Limb (tissue), 2 donors: ENCODE data around the gene L3MBTL1.

ENCODE experiments used
- DNase-seq, 2 donors: peaks; one replicate each; pipeline ENCODE4 v3.0.0-alpha.2; 2016; ENCODE audit errors: extremely low spot score in 2 of 2

L3MBTL1 gene

DNA sequence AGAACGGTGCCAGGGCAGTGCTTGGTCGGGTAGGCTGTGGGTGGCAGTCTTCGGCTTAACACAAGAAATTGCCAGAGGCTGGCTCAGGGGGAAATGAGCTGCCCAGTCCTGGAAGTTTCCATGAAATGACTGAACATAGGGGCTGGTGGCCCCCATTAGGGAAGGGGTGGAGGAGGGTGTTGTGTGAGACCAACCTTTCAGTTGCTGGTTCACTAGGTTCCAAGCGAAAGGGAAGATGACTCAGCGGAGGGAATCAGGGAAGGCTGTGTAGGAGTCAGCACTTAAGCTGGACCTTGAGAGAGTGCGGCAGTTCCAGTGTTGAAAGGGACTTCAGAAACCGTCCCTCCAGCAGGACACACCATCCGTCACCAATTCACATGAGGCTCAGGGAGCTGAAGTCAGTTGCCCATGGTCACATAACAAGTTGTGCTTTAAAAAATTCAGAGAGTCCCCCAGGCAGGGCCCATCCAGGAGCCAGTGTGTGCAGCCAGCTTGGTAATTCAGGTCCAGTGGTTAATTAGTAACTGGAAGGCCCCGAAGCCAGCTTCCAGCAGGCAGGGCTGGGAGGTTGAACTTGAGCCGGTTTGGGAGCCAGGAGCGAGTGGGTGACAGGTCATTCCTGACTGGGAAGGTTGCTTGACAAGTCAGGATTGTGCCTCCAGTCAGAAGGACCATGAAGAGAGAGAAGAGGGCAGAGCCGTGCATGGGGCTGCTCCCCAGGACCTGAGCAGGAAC lies 51.1 kb downstream of the L3MBTL1 start, which contains the start of gene SGK2:
Gene SGK2, plus strand, starts transcription at position 616 of the 735 bp plus-strand sequence. CDS start 7,469 bp downstream, outside the sequence.
- no peak for DNase-seq

GRCh38 chr20:43559147-43559987 lies 51.9 kb downstream of the L3MBTL1 start:
- DNase-seq: no peak

GRCh38 chr20:43560974-43561373 lies 53.5 kb downstream of the L3MBTL1 start:
- DNase-seq: no peak

DNA sequence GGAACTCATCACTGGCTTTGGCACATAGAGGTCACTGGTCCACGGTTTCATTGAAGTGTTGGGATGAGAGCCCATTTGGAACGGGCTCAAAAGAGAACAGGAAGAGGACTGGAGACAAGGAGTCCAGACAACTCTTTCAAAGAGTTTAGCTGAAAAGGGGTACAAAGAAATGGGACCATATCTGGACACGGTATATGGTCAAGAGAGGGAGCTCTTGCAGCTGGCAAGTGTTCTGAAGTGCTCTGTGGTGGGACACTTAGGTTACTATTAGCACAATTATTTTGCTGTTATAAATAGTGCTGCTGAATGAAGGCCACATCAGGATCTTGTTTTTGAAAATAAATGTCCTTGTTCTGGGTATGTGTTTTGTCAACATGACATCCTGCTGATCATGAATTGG lies 55.9 kb downstream of the L3MBTL1 start:
- DNase-seq: no peak

DNA sequence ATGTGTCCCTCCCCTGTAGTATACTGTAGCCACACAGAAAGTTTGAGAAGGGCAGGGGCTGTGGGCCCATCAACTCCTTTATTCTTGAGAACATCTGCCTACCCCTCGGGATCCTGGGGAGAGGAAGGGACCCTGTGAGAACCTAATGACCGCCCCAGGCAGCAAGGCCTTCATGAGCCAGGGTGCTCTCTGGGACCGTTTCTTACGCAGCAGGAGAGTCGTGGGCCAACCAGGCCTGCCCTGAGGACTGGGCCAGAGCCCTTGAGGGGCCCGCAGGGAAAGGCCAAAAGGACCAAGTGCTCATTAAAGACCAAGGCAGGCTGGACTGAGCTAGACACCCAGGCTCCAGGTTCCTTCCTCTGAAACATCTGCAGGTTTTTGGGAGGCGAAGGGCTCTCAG lies 56.5 kb downstream of the L3MBTL1 start:
- no peak for DNase-seq

DNA sequence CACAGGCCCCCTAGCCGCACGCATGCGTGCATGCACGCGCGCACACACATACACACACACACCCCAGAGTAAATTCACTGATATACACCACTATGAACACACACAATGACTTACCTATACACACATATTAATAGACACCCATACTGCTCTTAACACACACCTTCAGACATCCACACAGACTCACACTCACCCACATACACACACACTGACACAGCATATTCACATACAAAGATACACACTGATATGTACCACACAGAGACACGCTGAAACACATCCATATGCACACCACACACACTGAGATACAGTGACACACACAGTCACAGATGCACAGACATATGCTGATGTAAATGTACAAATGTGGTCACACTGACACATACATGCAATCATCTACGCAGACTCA lies 57.0 kb downstream of the L3MBTL1 start:
- DNase-seq: no peak

GRCh38 chr20:43564993-43565757 lies 57.7 kb downstream of the L3MBTL1 start:
- DNase-seq: no peak

- DNase-seq: no peak
Measured at GRCh38 chr20:43565758-43566104, 58.2 kb downstream of the L3MBTL1 start.

GRCh38 chr20:43567477-43567876 lies 60.0 kb downstream of the L3MBTL1 start:
- DNase-seq: no peak

DNA sequence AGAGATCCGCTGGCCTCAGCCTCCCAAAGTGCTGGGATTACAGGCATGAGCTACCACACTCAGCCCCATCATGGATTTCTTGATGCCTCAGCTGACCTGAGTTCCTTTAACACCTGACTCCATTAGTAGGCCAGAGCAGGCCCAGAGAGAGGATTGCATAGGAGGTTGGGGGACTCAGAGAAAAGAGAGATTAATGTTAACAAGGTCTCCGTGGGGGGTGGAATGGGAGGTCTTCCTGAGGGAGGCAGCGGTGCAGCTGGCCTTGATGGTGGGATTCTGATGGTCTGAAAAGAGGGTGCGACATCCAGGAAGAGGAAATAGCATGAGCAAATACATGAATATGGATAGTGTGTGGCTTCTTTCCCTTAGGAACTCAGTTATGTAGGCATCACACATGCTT lies 61.2 kb downstream of the L3MBTL1 start:
- no peak for DNase-seq

- no peak for DNase-seq
Measured at GRCh38 chr20:43569282-43569681, 61.8 kb downstream of the L3MBTL1 start.

GRCh38 chr20:43570496-43570895 lies 63.0 kb downstream of the L3MBTL1 start:
- DNase-seq: no peak

- DNase-seq: no peak
Measured at GRCh38 chr20:43571310-43571709, 63.8 kb downstream of the L3MBTL1 start.

DNA sequence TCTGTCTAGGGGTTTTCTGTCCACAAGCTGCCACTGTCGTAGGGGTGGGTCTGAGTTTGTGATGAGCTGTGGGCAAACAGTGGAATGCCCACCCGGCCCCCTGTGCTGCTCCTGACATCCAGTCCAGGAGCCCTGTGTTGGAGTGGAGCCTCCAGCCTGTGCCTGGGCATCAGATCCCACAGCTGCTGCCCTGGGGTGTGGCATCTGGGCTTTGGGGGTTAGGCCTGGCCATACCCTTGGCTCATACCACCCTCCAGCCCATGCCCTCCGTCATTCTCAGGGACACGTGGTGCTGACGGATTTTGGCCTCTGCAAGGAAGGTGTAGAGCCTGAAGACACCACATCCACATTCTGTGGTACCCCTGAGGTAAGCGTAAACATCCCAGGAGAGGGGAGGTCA lies 64.3 kb downstream of the L3MBTL1 start:
- no peak for DNase-seq

DNA sequence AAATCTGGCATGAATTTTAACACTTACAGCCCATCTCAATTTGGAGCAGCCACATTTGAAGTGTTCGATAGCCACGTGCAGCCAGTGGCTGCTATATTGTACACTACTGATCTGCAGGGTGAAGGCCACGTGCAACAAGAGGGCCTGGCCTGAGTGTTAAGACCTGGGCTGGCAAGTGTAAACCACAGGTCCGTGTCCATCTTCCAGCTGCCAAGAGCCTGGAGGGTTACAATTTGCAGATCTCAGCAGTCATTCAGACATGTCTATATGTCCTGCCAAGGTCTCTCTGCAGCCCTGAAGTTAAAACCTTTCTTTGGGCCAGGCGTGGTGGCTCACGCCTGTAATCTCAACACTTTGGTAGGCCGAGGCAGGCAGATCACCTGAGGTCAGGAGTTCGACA lies 65.4 kb downstream of the L3MBTL1 start:
- DNase-seq: no peak

GRCh38 chr20:43576108-43576507 lies 68.6 kb downstream of the L3MBTL1 start:
- no peak for DNase-seq

GRCh38 chr20:43579861-43580793 lies 72.6 kb downstream of the L3MBTL1 start:
- DNase-seq: no peak

DNA sequence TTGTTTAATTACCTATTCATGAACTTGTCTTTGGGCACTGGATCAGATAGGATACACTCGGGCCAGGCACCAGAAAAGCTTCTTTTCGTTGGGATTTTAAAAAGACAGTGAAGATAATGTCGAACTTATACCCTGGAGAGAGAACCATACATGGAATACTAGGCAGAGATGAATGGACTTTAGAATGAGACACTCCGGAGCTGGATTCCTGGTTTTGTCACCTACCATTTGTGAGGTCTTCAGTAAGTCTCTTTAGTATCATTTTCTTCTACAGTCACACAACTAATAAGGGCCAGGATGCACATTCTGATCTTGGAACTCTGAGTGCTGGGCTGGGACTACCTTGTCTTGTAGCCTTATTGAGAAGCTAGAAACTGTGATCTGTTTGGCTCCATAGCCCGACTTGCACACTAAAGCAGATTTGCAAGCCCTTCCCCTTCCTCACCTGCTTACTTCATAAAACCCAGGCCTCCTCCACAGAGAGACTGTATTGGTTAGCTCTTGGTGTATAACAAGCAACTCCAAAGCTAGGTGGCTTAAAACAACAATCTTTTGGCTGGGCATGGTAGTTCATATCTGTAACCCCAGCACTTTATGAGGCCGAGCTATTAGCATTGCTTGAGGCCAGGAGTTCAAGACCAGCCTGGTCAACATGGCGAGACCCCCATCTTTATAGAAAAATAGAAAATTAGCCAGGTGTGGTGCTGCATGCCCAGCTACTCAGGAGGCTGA lies 75.8 kb downstream of the L3MBTL1 start:
- no peak for DNase-seq

DNA sequence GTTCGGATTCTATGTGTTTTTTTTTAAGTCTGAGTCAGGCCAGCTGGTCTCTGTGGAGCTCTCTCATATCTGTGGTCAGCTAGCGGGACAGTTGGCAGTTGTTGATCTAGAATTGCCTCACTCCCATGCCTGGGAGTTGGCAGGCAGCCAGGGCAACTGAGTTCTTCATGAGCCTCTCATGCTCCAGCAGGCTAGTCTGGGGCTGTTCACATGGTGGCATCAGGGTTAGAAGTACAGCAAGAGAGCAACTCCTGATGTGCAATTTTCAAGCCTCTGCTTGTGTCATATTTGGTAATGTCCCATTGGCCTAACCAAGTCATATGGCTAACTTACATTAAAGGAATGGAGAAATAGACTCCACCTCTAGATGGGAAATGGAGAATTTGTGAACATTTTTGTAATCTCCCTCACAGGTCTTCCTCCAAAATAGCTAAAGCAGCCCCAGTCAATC lies 76.5 kb downstream of the L3MBTL1 start:
- DNase-seq: peak in 1 of 2 donors; percentile 33

- no peak for DNase-seq
Measured at GRCh38 chr20:43584448-43585136, 77.1 kb downstream of the L3MBTL1 start.
